ENCODE data around the gene SLCO4A1. TPM values are rescaled to one million over a fixed set of nuclear protein-coding genes. Genes with fewer than 3 reads are reported as not detected.

The SLCO4A1 gene
- total RNA-seq, 2 donors from 2014 or later, result 2.9 to 5.0 TPM

DNA sequence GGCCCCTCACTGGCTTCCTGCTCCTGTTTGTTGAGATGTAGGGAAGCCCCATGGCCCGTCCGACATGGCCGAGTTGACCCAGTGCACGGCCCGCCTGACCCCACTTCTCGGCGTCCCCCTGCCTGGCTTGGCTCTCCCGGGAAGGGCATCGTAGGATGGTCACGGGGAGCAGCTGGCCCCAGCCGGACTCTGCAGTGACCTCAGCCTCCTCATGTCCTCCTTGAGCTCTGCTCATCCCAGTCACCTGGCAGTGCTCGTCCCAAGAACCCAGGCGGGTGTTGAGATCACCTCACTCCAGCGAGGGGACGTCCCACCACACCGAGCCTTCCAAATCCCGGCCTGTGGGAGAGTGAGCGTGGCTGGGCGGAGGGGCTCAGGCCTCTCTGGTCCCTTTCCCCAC lies 15.7 kb downstream of the SLCO4A1 start:
- H3K4me1 Mint-ChIP-seq, result no peaks in the 10 kb centered on the region
- H3K36me3 Mint-ChIP-seq (ENCODE audit: low read depth), result no peaks in the 10 kb centered on the region
- TF ChIP-seq, protein P1, sequence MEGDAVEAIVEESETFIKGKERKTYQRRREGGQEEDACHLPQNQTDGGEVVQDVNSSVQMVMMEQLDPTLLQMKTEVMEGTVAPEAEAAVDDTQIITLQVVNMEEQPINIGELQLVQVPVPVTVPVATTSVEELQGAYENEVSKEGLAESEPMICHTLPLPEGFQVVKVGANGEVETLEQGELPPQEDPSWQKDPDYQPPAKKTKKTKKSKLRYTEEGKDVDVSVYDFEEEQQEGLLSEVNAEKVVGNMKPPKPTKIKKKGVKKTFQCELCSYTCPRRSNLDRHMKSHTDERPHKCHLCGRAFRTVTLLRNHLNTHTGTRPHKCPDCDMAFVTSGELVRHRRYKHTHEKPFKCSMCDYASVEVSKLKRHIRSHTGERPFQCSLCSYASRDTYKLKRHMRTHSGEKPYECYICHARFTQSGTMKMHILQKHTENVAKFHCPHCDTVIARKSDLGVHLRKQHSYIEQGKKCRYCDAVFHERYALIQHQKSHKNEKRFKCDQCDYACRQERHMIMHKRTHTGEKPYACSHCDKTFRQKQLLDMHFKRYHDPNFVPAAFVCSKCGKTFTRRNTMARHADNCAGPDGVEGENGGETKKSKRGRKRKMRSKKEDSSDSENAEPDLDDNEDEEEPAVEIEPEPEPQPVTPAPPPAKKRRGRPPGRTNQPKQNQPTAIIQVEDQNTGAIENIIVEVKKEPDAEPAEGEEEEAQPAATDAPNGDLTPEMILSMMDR (conservative IDR thresholded peaks at IDR 0.05), result no peak
- WGBS, 2 experiments (ENCODE audit: insufficient coverage in 1 of 2, insufficient read length in 1 of 2), result 87 to 92% methylated on average over 17 to 19 of the region's 19 CpGs
- H3K9me3 Mint-ChIP-seq, result no peaks in the 10 kb centered on the region
- no peaks in the 10 kb centered on the region for H3K4me1 ChIP-seq (ENCODE audit: control insufficient read depth, insufficient read depth, low read length)
- no peaks in the 10 kb centered on the region for H3K36me3 ChIP-seq (ENCODE audit: control insufficient read depth, insufficient read depth, low read length)
- no peaks in the 10 kb centered on the region for H3K27me3 ChIP-seq (ENCODE audit: control insufficient read depth, insufficient read depth, low read length, poor library complexity, severe bottlenecking)
- H3K27me3 Mint-ChIP-seq (ENCODE audit: insufficient read depth), result no peaks in the 10 kb centered on the region
- H3K27ac ChIP-seq (ENCODE audit: low read depth, low read length), result no peak overlapping the region
- no peak overlapping the region for H3K27ac Mint-ChIP-seq
- no peak overlapping the region for H3K9ac ChIP-seq (ENCODE audit: extremely low read depth, low read length, poor library complexity, severe bottlenecking)
- no peak for DNase-seq
- no peaks in the 10 kb centered on the region for H3K9me3 ChIP-seq (ENCODE audit: control insufficient read depth, low read length)
- H3K4me3 Mint-ChIP-seq, result no peak overlapping the region
- H3K4me3 ChIP-seq (ENCODE audit: low read length), result no peak overlapping the region

DNA sequence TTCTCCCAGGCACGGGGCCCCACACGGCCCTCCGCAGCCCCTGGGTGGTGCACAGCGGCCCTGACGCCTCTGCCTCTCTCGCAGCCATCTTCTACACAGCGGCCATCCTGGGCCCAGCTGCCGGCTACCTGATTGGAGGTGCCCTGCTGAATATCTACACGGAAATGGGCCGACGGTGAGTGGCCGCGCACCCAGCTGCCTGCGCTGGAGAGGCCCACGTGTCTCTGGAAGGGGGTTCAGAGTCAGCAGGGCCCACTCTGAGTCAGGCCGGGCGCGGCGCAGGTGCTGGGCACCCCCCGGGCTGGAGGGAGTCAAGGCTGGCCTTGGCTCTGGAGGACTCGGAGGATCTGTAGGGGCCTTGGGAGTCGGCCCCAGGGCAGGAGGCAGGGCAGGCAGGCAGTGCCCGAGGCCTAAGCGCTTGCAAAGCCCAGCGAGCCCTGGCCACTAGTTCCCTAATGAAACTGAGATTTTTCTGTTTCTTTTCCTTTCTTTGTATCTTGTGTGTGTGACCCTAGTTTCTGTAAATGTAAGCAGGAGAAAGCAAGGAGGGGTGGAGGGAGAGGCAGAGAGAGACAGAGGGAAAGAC lies 16.4 kb downstream of the SLCO4A1 start:
- H3K27me3 ChIP-seq (ENCODE audit: control insufficient read depth, insufficient read depth, low read length, poor library complexity, severe bottlenecking), result no peaks in the 10 kb centered on the region
- H3K36me3 ChIP-seq (ENCODE audit: control insufficient read depth, insufficient read depth, low read length), result no peaks in the 10 kb centered on the region
- H3K9ac ChIP-seq (ENCODE audit: extremely low read depth, low read length, poor library complexity, severe bottlenecking), result no peak overlapping the region
- H3K9me3 ChIP-seq (ENCODE audit: control insufficient read depth, low read length), result no peaks in the 10 kb centered on the region
- 89% methylated on average over 25 of the region's 25 CpGs for WGBS, 2 experiments (ENCODE audit: insufficient coverage in 1 of 2, insufficient read length in 1 of 2)
- no peaks in the 10 kb centered on the region for H3K9me3 Mint-ChIP-seq
- H3K4me1 Mint-ChIP-seq, result no peaks in the 10 kb centered on the region
- H3K27me3 Mint-ChIP-seq (ENCODE audit: insufficient read depth), result no peaks in the 10 kb centered on the region
- no peak overlapping the region for H3K27ac ChIP-seq (ENCODE audit: low read depth, low read length)
- H3K4me3 Mint-ChIP-seq, result no peak overlapping the region
- TF ChIP-seq, protein P1 (conservative IDR thresholded peaks at IDR 0.05), result no peak
- H3K27ac Mint-ChIP-seq, result no peak overlapping the region
- no peaks in the 10 kb centered on the region for H3K4me1 ChIP-seq (ENCODE audit: control insufficient read depth, insufficient read depth, low read length)
- H3K4me3 ChIP-seq (ENCODE audit: low read length), result no peak overlapping the region
- no peak for DNase-seq
- H3K36me3 Mint-ChIP-seq (ENCODE audit: low read depth), result no peaks in the 10 kb centered on the region

- no peak overlapping the region for H3K9ac ChIP-seq (ENCODE audit: extremely low read depth, low read length, poor library complexity, severe bottlenecking)
- H3K36me3 ChIP-seq (ENCODE audit: control insufficient read depth, insufficient read depth, low read length), result no peaks in the 10 kb centered on the region
- no peaks in the 10 kb centered on the region for H3K36me3 Mint-ChIP-seq (ENCODE audit: low read depth)
- TF ChIP-seq, protein P1 (conservative IDR thresholded peaks at IDR 0.05), result no peak
- DNase-seq, result no peak
- 91 to 92% methylated on average over 25 to 29 of the region's 29 CpGs for WGBS, 2 experiments (ENCODE audit: insufficient coverage in 1 of 2, insufficient read length in 1 of 2)
- H3K4me1 Mint-ChIP-seq, result no peaks in the 10 kb centered on the region
- no peak overlapping the region for H3K4me3 ChIP-seq (ENCODE audit: low read length)
- H3K4me3 Mint-ChIP-seq, result no peak overlapping the region
- no peak overlapping the region for H3K27ac ChIP-seq (ENCODE audit: low read depth, low read length)
- H3K4me1 ChIP-seq (ENCODE audit: control insufficient read depth, insufficient read depth, low read length), result no peaks in the 10 kb centered on the region
- no peak overlapping the region for H3K27ac Mint-ChIP-seq
- H3K9me3 Mint-ChIP-seq, result no peaks in the 10 kb centered on the region
- no peaks in the 10 kb centered on the region for H3K9me3 ChIP-seq (ENCODE audit: control insufficient read depth, low read length)
- no peaks in the 10 kb centered on the region for H3K27me3 ChIP-seq (ENCODE audit: control insufficient read depth, insufficient read depth, low read length, poor library complexity, severe bottlenecking)
- H3K27me3 Mint-ChIP-seq (ENCODE audit: insufficient read depth), result no peaks in the 10 kb centered on the region
Observed at GRCh38 chr20:62659488-62660239, 17.4 kb downstream of the SLCO4A1 start.
